Activated T-cell treated with anti-CD3 and anti-CD28 coated beads, Interleukin-2, amount 50 U/mL, for 4 hours (primary cell): ENCODE measurements around the gene ASB16. TPM values are rescaled to one million over a fixed set of nuclear protein-coding genes. Genes with fewer than 3 reads are reported as not detected.
"Not testable (repeated sequence)": the region's sequence is repeated elsewhere in the genome, so short reads cannot be mapped to it uniquely, and the experiment has no call there.

Experiments
- ATAC-seq, 2 donors: fragments of 200-7000 bp; cut with Tn5 transposase; one replicate each; pipeline ENCODE4 v1.10.0; 2021
- DNase-seq: peaks from one replicate; pipeline ENCODE4 v3.0.0-alpha.2; 2020
- H3K27me3 Mint-ChIP-seq: one replicate; pipeline ENCODE4 v1.8.0; 2021; ENCODE audit warnings: low read depth, mixed read lengths
- H3K36me3 Mint-ChIP-seq: one replicate; pipeline ENCODE4 v1.8.0; 2022; ENCODE audit warnings: mixed read lengths; ENCODE audit not compliant: insufficient read depth
- H3K4me1 Mint-ChIP-seq: one replicate; pipeline ENCODE4 v1.8.0; 2021; ENCODE audit warnings: low read depth, mixed read lengths
- H3K4me3 Mint-ChIP-seq: one replicate; pipeline ENCODE4 v1.8.0; 2021; ENCODE audit warnings: mild to moderate bottlenecking, moderate library complexity, mixed read lengths
- H3K9me3 Mint-ChIP-seq: one replicate; pipeline ENCODE4 v1.8.0; 2021; ENCODE audit warnings: mixed read lengths
- total RNA-seq, 3 donors: library from RNA; stranded (reverse); gene quantifications; one replicate each; pipeline ENCODE4 v1.2.1, GENCODE V29; 2021

Gene ASB16
- total RNA-seq, 3 donors from 2014 or later, result 0.08 to 0.11 TPM; not detected in 1

DNA sequence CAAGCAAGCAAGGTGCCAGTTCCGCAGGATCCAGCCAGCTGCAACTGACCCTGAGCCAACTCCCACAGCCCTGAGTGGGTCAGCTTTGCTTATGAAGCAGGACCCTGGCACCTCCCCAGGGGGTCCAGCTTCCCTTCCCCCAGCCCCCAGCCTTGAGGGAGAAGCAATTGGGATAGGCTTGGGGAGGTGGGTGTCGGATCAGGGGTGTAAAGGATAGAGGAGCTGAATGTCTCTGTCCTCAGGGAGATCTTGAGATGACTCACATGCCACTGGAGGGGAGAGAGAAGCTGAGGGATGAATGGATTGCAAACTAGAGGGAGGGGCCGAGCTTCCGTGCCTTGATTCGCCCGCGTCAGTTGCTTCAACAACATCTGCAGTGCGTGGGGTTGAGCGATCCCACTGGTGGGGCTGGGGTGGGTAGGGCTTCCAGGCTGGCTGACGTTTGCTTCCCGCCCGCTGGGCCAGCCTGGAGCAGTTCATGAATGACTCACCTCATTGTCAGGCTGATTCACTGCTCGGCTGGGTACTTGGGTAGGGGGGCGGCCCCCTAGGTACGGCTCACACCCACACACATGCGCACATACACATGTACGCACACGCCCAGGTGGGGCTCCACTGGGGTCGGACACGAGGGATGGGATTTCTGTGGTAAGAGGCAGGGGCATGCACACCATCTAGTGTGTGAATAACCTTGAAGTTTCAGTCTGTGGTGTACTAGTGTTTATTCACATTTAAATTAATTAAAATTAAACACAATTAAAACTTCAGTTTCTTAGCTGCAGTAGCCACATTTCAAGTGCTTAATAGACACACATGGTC, 32.4 kb upstream of the ASB16 start:
- DNase-seq (peak; percentile 67), ATAC-seq (peak; percentile 82 to 83)
- Mint-ChIP-seq H3K9me3 (no peaks in the 10 kb centered on the region), H3K4me3 (peak overlapping the region; percentile 17), H3K27me3 (peaks cover 2% of the 10 kb centered on the region), H3K36me3 (no peaks in the 10 kb centered on the region), H3K4me1 (peaks cover 24% of the 10 kb centered on the region)

DNA sequence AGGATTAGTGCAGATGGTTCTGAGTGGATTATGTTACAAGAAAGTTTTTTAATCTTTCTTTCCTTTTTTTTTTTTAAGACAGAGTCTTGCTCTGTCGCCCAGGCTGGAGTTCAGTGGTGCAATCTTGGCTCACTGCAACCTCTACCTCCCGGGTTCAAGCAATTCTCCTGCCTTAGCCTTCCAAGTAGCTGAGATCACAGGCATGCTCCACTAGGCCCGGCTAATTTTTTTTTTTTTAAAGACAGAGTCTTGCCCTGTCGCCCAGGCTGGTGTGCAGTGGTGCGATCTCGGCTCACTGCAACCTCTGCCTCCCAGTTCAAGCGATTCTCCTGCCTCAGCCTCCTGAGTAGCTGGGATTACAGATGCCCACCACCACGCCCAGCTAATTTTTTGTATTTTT, 26.6 kb upstream of the ASB16 start:
- ATAC-seq, DNase-seq, H3K4me3 Mint-ChIP-seq, H3K9me3 Mint-ChIP-seq, H3K27me3 Mint-ChIP-seq, H3K36me3 Mint-ChIP-seq: not testable (repeated sequence)
- peaks cover 10% of the 10 kb centered on the region for H3K4me1 Mint-ChIP-seq

DNA sequence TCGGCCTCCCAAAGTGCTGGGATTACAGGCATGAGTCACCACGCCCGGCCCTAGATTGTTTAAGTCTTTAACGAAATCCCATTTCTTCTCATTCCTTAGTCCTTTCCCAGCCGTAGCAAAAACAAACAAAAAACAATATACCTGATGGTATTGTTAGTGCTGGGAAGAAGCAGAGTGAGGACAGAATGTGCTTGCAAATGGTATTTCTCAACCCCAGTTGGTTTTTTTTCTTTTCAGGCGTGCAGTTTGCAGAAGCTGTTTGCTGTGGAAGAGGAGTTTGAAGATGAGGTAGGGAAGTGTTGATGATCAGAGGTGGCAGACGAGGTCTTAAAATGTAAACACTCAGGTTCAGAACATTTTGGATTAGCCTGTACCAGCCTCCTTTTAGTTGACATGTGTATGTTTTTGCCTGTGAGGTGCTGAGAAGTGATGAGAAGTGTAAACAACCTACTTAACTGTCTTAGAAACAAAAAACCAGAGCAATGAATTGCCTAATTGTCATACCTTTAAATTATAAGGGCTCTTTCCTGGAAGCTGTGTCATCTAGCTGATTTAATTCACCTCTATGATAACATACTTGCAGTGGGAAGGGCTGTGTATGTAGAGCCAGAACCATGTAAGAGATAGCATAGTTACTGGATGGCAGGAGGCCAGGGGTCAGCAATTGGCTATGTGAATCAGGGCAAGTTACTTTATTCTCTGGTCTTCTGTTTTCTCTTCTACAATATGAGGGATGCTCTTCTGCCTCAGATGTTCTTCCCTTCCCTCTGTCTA, 25.4 kb upstream of the ASB16 start:
- H3K36me3 Mint-ChIP-seq, result no peaks in the 10 kb centered on the region
- H3K27me3 Mint-ChIP-seq, result peaks cover 2% of the 10 kb centered on the region
- H3K4me1 Mint-ChIP-seq, result peaks cover 10% of the 10 kb centered on the region
- ATAC-seq (no peak), DNase-seq (no peak)
- H3K4me3 Mint-ChIP-seq, result no peak overlapping the region
- no peaks in the 10 kb centered on the region for H3K9me3 Mint-ChIP-seq

DNA sequence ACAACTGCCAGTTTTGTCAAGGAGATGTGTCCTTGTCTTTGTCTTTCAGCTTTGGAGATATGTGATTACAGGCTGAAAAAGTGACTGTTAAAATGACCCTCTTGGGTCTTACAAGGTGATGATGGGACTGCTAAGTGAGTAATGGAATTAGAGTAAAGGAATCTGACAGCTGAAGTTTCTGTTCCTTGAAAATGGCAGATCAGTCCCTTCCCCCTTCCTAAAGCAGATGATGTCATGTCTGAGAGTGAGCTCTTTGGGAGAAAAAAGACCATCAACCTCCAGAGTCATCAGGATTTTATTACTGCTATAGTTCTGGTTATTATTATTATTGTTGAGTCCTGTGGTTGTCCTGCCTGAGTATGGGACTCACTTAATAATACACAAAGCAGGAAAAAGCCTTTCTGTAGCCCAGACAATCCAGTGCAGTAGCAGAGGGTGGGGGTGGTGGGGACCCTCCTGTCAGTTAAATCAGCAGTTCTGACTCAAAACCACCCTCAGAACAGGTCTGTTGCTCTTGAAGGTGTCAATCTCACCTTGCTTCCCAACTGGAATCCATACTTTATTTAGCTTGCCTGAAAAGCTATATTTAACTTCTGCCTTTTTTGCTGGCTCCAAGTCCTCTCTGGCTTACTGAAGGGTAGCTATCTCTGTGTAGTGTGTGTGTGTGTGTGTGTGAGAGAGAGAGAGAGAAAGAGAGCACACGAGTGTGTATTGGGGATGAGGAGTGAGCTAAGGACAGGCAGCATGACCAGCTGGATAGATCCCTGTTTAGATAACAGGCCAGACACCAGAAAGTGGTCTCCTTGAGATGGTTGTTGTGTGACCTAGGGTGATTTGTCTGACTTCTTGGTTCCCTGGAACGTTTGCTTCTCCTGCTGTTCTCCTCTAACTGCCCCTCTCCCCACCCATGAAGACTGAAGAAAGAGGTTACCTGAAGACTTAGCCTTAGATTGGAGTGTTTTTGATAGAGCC, 23.8 kb upstream of the ASB16 start:
- peaks cover 5% of the 10 kb centered on the region for H3K4me1 Mint-ChIP-seq

DNA sequence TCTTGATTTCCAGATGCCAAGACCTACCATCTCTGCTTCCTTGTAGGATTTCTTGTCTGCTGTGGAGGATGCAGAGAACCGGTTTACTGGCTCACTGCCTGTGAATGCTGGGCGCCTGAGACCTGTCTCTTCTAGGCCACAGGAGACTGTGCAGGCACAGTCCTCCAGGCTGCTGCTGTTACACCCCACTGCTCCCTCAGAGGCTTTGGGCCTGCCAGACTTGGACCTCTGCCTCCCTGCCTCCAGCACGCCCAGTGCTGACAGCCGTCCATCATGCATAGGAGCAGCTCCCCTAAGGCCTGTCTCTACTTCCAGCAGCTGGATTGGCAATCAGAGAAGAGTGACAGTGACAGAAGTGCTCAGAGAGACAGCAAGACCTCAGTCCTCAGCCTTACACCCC, 22.7 kb upstream of the ASB16 start:
- H3K36me3 Mint-ChIP-seq, result no peaks in the 10 kb centered on the region
- no peaks in the 10 kb centered on the region for H3K4me1 Mint-ChIP-seq
- no peaks in the 10 kb centered on the region for H3K27me3 Mint-ChIP-seq
- no peaks in the 10 kb centered on the region for H3K9me3 Mint-ChIP-seq
- H3K4me3 Mint-ChIP-seq, result no peak overlapping the region
- DNase-seq, result no peak
- ATAC-seq, result no peak

More for the DNA sequence above, 23.8 kb upstream of the ASB16 start:
- H3K27me3 Mint-ChIP-seq, result no peaks in the 10 kb centered on the region
- ATAC-seq, result no peak
- no peaks in the 10 kb centered on the region for H3K9me3 Mint-ChIP-seq
- H3K36me3 Mint-ChIP-seq, result no peaks in the 10 kb centered on the region
- no peak overlapping the region for H3K4me3 Mint-ChIP-seq
- no peak for DNase-seq

DNA sequence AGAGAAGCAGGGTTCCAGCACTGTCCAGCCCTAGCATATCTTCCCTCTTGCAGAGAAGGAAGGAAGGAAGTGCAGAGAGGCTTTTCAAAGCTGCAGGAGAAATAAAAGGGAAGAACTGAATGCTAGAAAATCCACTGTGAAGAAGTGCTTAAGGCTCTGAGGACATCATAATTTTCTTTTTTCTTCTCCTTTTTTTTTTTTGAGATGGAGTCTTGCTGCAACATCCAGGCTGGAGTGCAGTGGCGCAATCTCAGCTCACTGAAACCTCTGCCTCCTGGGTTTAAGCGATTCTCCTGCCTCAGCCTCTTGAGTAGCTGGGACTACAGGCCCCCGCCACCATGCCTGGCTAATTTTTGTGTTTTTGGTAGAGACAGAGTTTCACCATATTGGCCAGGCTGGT, 21.4 kb upstream of the ASB16 start:
- not testable (repeated sequence) for H3K36me3 Mint-ChIP-seq, H3K4me3 Mint-ChIP-seq, H3K4me1 Mint-ChIP-seq, DNase-seq, ATAC-seq, H3K9me3 Mint-ChIP-seq, H3K27me3 Mint-ChIP-seq

DNA sequence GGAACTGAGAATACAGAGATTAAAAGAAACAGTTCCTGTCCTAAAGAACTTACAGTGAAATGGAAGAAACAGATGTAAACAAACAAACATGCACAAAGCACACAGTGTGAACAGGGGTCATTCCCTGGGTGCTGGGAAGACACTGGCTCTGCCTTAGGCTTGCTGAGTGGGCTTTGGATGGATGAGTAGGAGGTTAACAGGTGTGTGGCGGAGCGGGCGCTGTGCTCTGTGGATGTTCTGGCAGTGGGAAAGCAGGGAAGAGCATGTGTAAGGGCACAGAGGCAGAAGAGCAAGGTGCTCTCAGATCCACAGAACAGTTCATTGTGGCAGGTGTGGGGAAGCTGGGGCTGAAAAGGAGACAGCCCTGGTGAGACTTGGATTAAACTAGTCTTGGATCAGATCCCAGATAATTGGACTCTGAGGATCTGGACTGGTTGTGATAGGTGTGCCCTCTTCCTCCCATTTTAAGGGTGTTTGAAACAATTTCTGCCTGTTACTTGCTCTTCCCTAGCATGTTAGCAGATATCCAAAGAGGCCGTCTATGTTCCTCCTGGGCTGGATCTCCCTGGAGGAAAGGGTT, 20.7 kb upstream of the ASB16 start:
- Mint-ChIP-seq H3K4me1 (no peaks in the 10 kb centered on the region), H3K27me3 (no peaks in the 10 kb centered on the region), H3K9me3 (no peaks in the 10 kb centered on the region), H3K36me3 (no peaks in the 10 kb centered on the region), H3K4me3 (no peak overlapping the region)
- ATAC-seq (no peak), DNase-seq (no peak)

DNA sequence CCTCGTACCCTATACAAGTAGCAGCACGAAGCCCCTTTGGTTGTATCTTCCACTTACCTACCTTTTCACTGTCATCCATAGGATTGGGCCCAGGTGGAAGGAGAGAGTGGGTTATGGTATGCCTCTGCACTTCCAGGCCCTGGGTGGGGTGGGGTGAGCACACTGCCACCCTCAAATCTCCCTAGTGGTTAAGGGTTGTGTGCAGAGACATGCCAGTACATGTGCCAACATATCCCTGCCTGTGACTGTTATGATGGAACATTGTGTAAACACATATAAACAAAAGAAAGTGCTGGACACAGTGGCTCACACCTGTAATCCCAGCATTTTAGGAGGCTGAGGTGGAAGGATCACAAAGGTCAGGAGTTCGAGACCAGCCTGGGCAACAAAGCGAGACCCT, 17.6 kb upstream of the ASB16 start:
- DNase-seq (no peak), ATAC-seq (no peak)
- no peaks in the 10 kb centered on the region for H3K9me3 Mint-ChIP-seq
- no peak overlapping the region for H3K4me3 Mint-ChIP-seq
- H3K4me1 Mint-ChIP-seq, result no peaks in the 10 kb centered on the region
- no peaks in the 10 kb centered on the region for H3K27me3 Mint-ChIP-seq
- no peaks in the 10 kb centered on the region for H3K36me3 Mint-ChIP-seq

DNA sequence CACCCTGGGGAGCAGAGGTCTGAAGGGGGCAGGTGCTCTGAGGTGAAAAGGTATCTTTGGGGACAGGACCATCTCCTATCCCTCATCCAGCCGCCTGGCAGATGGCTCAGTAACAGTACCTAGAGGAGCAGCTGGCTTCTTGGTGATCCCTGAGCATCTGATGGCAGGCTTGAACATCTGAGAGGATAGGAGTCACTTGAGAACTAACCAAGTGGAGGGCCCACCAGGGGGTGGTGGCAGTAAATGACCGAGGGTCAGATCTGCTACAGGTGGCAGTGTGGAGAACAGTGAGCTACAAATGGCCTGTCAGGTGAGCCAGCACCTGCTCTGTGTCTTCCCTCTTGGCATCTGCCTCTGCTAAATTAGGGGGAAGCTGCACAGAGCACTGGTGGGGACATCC, 15.0 kb upstream of the ASB16 start:
- no peaks in the 10 kb centered on the region for H3K27me3 Mint-ChIP-seq
- no peak for DNase-seq
- H3K4me1 Mint-ChIP-seq, result peaks cover 4% of the 10 kb centered on the region
- no peak overlapping the region for H3K4me3 Mint-ChIP-seq
- H3K9me3 Mint-ChIP-seq, result no peaks in the 10 kb centered on the region
- H3K36me3 Mint-ChIP-seq, result no peaks in the 10 kb centered on the region
- no peak for ATAC-seq

DNA sequence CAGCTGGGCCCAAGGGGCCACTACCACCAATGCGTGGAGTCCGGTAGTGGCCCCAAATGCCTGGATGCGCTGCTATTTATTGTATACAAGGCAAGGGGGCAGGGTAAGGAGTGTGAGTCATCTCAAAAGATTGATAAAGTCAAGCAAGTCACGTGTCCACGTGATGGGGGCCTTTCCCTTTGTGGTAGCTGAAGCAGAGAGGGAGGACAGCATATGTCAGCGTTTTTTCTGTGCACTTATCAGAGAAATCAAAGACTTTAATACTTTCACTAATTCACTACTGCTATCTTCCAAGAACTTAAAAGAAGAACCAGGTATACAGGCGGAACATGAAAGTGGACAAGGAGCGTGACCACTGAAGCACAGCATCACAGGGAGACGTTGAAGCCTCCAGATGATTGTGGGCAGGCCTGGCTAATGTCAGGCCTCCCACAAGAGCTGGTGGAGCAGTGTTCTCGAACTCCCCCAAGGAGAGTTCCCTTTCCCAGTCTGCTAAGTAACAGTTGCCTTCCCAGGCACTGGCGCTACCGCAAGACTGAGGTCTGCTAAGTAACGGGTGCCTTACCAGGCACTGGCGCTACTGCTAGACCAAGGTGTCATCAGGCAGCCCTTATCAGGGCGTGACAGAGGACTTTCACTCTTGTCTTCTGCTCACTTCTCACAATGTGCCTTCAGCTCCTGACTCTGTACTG, 10.8 kb upstream of the ASB16 start:
- DNase-seq, result no peak
- H3K27me3 Mint-ChIP-seq, result no peaks in the 10 kb centered on the region
- H3K4me3 Mint-ChIP-seq, result no peak overlapping the region
- no peaks in the 10 kb centered on the region for H3K36me3 Mint-ChIP-seq
- H3K9me3 Mint-ChIP-seq, result no peaks in the 10 kb centered on the region
- ATAC-seq, result peak; percentile 40 to 54
- H3K4me1 Mint-ChIP-seq, result peaks cover 4% of the 10 kb centered on the region

DNA sequence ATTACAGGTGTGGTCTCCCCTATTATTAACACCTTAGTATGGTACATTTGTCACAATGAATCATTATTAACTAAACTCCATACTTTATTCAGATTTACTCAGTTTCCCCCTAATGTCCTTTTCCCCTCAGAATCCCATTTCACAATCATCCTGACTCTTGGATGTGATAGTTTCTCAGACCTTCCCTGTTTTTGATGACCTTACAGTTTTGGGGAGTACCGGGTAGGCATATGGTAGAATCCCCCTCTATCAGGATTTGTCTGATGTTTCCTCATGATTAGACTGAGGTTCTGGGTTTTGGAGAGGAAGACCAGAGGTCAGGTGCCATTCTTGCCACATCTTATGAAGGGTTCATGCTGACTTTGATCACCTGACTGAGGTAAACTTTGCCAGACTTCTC, 6.0 kb upstream of the ASB16 start:
- H3K4me3 Mint-ChIP-seq, result no peak overlapping the region
- peaks cover 10% of the 10 kb centered on the region for H3K4me1 Mint-ChIP-seq
- H3K36me3 Mint-ChIP-seq, result no peaks in the 10 kb centered on the region
- H3K9me3 Mint-ChIP-seq, result no peaks in the 10 kb centered on the region
- no peak for DNase-seq
- no peak for ATAC-seq
- no peaks in the 10 kb centered on the region for H3K27me3 Mint-ChIP-seq

DNA sequence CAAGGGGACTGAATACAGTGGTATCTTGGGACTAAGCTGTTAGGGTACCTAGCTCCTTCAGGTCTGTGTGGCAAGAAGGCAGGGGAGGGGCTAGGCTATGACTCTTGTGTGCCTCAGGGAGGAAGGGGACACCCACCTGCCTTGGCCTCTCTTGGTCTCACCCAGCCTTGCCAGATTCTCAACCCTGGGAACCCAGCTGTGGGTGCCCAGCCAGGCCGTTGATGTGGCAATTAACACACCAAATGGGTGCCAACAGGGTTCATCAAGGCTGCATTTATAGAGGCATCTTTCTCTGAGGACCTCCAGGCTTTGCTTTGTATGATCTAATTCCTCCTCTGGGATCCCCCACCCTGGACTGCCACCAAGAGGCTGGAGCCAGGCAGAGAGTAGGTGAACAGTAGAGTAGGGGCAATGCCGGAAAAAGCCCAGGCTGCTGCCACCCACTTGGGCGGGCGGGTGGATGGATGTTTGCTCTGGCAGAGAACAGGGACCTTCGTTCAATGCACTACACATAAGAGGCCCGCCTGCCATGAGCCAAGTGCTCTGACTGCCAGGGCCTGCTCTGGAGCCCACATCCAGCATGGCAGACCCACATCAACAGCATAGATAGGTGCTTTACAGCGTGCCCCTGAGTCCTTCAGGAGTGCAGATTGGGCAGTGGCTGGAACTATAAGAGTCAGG, 3.2 kb upstream of the ASB16 start:
- no peaks in the 10 kb centered on the region for H3K36me3 Mint-ChIP-seq
- peaks cover 9% of the 10 kb centered on the region for H3K4me1 Mint-ChIP-seq
- H3K4me3 Mint-ChIP-seq, result no peak overlapping the region
- no peaks in the 10 kb centered on the region for H3K9me3 Mint-ChIP-seq
- ATAC-seq (no peak), DNase-seq (no peak)
- H3K27me3 Mint-ChIP-seq, result no peaks in the 10 kb centered on the region

DNA sequence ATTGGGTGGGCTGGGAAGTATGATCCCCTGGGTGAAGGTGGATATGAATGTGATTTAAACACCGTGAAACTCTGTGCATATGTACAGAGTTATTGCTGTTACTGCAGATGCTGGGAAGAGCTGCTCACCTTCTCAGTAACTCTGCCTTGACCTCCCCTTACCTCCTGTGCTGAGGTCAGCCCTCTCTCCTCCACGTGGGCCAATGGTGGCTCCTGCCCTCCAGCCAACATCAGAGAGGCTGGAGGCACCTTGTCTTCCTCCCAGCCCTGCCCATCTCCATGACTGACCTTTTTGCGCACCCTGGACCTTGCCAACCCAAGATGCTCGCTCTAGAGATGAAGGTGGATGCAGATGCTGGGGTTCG, 387 bp upstream of the ASB16 start:
- ATAC-seq, result no peak
- no peaks in the 10 kb centered on the region for H3K9me3 Mint-ChIP-seq
- no peak overlapping the region for H3K4me3 Mint-ChIP-seq
- H3K36me3 Mint-ChIP-seq, result no peaks in the 10 kb centered on the region
- H3K27me3 Mint-ChIP-seq, result no peaks in the 10 kb centered on the region
- H3K4me1 Mint-ChIP-seq, result peaks cover 9% of the 10 kb centered on the region
- no peak for DNase-seq
